CD4-positive, alpha-beta T cell treated with Interleukin-17A for 1 hour (primary cell): ENCODE data around the gene FGD4.

Experiments
- DNase-seq: peaks from one replicate; pipeline ENCODE4 v3.0.0-alpha.2; 2020

Gene FGD4

DNA sequence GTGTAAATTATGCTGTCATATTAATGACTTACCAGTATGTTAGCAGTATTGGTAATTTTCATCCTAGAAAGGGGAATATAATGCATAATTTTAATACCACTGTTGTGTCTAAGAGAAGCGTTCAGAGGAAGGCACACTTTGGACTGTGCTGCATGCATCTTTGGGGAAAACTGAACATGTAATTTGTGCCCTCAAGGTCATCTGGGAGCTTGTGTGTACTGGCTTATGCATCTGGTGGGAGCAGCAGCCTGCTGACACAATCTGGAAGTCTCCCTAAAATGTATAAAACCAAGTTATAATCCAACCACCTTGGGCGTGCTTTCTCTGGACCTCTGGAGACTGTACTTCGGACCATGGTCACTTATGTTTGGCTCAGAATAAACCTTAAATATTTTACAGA is 14.1 kb downstream of the FGD4 start:
- no peak for DNase-seq

DNA sequence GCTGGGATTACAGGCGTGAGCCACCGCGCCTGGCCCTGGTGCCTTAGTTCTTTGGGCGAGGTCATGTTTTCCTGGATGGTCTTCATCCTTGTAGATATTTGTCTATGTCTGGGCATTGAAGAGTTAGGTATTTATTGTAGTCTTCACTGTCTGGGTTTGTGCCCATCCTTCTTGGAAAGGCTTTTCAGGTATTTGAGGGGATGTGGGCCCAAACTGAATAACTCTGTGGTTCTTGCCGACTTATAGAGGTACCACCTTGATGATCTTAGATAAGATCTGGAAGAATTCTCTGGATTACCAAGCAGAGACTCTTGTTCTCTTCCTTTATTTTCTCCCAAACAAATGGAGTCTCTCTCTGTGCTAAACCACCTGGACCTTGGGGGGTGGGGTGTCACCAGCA is 18.9 kb downstream of the FGD4 start:
- DNase-seq = no peak

DNA sequence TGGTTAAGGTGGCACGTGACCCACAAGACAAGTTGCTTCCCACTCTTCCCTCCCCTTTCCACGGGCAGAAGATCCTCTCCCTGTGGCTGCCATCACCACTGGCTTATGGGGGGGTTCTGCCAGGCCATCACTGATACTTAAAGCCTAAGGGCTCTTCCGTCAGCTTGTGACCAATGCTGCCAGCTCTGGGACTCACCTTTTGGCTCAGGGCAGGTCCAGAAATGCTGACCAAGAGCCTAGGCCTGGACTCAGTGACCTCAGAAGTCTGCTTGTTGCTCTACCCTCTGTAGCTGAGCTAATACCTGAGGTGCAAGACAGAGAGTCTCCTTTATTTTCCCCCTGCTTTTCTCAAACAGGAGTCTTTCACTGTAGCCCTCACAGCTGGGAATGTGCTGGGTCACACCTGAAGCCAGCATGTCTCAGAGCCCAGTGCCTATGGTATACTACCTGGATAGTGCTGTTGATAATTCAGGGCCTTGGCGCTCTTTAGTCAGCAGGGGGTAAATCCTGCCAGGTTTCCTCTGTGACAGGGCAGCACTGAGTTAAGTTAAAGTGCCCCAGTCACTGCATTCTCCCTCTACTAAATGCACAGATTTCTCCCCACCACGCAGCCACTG is 19.7 kb downstream of the FGD4 start:
- DNase-seq = no peak

DNA sequence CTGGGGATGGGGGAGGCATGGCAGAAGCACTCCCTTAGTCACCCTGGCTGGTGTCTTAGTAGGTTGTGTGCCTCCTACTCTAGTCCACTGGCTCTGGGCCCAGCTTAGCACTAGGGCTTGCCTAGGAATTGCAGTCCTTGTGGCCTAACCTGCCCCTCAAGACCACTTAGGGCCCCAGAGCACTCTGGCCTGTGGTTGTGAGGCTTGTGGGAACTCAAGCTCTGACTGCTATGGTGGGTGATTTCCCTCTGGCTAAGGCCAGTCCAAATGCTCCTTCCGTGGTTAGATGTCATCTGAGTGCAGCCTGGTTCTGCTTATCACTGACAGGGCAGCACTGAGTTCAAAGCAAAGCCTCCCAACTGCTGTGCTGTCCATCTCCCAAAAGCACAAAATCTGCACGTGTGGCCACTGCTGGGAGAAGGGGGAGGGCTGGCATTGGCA is 20.2 kb downstream of the FGD4 start:
- no peak for DNase-seq

DNA sequence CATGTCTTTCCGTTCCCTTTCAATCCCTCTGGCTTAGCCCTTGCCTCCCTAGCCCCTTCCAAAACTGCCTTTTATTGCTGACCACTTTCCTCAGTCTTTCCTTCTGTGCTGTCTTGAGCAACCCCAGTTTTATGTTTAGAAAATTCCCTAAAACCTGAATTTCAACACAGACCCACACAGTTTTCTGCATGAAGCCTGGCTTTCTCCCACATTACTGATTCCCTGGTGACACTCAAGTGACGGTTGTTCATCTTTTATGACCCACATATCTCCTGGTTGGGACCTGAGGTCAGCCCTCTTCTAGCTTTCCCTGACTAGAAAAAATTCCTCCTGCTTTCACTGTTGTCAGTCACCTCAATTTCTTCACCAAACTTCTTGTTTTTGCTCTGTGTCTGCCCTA is 21.0 kb downstream of the FGD4 start:
- no peak for DNase-seq

DNA sequence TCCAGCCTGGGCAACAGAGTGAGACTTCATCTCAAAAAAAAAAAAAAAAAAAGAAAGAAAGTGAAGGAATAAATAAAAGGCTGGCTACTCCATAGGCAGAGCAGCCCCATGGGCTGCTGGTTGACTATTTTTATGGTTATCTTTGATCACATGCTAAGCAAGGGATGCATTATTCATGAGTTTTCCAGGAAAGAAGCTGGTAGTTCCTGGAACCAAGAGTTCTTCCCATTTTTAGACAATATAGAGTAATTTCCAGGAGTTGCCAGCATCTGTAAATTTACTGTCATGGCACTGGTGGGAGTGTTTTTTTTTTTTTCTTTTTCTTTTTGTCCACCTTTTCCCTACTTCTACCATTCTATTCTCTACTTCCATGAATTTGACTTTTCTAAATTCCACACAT is 24.2 kb downstream of the FGD4 start:
- DNase-seq = no peak

DNA sequence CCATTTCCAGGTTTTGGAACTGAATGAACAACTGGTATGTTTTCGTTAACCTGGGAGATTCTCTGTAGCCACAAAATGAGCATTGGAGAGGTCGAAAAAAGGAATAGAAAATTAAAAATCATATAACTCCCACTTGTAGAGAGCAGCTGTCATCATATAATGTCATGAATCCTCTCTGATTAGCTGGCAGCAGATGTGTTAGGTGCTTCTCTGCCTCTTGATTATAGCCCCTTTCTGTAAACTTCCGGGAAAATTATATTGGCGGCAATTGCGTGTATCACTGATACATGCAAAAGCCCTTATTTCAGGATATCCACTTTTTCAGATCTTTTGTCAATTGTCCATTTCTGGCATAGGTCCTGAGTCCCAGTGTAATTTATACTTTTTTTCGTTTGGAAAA is 31.7 kb downstream of the FGD4 start:
- DNase-seq = no peak

DNA sequence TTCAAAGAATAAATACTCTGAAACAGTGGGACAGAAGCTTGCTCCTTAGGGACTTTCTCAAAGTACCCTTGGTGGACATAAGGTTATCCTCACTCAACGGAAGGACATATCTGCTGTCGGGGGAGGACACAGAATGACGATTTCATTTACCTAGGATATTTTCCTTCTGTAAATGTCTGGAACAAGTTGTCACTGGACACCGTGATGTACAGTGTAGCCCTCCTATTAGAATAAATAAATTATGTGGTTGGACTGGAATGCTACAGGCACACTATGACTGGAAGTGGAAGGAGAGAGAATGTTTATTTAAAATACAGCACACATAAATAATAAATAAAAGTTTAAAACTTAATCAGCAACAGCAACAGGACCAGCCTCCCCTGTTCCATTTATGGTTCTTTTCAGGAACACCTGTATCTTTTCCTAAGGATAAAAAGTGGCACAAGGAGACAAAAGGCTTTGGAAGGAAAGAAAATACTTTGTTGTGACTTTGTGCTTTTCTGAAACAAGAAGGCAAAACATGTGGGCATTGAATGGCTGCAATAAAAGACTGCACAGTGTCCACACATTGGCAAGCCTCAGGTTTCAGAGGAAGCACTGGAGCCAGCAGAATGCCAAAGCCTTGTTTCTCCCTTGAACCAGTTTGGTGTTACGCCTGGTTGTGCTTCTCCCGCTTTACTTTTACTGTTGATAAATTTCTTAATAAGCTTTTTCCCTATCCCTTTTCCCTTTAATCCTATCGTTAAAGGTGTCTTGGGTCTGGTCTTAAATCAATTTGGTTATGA is 36.8 kb downstream of the FGD4 start:
- DNase-seq = no peak

DNA sequence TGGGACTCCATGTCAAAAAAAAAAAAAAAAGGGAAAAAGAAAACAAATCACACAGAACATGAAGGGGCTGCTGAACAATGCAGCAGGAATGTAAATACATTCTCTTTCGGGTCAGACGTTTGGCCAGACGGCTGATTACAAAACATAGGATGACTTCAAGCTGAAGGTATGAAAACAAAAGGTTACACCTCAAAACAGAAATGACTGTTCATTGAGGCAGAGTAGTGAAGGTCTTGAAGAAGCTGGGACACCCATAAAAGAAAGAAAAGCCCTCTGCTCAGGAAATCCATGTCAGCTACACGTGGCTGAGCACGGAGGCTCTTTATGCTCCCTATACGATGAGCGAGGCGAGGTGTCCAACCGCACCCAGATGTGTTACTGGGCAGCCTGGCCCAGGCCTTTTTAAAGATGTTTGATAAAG is 37.7 kb downstream of the FGD4 start:
- no peak for DNase-seq

DNA sequence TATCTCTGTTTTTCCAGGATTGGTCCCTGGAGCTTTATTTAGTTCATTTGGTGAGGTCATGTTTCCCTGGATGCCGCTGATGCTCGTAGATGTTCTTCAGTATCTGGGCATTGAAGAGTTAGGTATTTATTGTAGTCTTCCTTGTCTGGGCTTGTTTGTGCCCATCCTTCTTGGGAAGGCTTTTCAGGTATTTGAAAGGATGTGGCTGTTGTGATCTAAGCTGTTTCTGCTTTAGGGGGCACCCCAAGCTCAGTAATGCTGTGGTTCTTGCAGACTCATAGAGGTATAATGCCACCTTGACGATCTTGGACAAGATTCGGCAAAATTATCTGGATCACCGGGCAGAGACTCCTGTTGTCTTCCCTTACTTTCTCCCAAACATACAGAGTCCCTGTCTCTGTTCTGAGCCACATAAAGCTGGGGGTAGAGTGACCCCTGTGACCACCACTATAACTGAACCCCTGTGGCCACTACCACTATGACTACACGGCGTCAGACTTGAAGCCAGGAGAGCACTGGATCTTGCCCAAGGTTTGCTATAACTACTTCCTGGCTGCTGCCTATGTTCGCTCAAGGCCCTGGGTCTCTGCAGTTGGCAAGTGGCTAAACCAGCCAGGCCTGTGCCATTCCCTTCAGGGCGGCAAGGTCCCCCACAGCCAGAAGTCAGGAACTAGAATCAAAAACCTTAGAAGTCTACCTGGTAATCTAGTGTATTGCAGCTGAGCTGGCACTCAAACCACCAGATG is 40.9 kb downstream of the FGD4 start:
- DNase-seq = no peak

DNA sequence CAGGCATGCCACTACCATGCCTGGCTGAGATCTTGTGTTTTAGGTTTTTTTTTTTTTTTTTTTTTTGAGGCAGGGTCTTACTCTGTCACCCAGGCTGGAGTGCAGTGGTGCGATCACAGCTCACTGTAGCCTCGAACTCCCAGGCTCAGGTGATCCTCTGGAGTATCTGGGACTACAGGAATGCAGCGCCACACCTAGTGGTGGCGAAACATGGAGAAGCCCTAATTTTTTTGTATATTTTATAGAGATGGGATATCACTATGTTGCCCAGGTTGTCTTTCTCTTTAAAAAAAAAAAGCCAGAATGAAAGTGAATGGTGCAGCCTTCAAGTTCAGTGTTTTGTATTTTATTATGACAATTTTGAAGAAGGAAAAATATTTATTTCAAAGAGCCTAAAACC is 44.1 kb downstream of the FGD4 start:
- DNase-seq = no peak

DNA sequence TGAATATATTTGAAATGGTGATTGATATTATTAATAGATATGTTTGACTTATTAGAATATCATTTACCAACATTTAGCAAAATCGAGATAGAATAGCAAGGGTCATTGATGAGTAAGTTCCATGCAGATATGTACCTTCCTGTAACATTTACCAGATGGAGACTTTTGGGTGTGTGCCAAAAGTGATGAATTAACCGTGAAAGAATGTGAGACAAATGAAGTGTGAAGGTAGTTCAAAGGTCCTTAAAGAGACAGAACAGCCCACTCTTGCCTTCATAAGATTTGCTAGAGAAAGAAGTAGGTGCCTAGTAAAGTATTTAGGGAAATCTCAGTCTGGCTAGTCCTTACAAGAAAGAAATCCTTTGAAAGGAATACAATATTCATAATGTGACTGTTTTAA is 45.5 kb downstream of the FGD4 start:
- DNase-seq = no peak

DNA sequence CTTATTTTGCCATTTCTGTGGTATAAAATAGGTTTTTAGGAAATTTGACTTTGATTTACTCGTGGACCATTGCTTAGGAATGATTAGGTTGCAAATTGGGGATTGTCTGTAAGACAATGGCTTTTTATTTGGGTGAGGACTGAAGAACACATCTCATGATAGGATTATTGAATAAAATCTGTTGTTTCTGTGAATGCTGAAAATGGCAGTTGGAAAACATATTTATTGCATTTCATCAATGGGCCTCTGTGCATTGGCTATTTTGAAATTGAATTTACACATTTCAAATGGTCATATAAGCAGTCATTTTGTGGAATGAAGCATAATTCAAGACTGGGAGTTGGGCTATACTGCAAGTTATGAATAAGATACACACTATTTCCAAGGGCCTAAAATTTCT is 46.0 kb downstream of the FGD4 start:
- no peak for DNase-seq

DNA sequence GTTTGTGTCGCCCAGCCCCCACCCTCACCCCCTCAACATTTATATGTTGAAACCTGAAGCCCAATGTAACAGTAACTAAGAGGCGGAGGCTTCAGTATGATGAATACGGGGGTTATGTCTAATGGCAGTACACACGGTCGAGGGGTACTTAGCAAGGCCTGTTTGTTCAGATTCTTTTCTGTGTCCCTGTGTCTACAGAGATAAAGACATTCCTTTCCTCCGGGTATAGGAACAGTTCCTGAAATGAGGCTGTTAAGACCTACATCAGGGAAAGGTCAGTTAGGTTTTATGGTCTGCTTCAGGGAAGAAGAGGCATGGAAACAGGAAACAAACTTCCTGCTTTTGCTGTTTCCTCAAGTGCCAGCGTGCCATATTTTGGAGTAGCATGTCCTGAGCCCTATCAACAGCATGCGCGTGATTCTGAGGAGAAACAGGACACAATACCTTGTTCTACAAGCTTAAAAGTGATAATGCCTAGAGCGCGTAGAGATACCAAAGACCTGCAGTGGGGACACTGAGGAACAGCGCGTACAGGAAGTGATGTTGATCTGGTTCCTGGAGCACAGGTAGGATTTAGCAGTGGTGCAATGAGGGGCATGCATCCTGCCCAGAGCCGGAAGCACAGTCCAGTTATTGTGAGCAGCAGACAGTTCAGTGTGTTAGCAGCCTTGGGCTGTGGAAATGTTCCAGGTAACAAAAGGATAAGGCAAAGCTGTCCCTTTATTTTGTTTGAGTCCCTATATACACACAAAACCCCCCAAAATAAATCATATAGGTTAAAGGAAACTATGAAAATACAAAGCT is 47.2 kb downstream of the FGD4 start:
- no peak for DNase-seq

DNA sequence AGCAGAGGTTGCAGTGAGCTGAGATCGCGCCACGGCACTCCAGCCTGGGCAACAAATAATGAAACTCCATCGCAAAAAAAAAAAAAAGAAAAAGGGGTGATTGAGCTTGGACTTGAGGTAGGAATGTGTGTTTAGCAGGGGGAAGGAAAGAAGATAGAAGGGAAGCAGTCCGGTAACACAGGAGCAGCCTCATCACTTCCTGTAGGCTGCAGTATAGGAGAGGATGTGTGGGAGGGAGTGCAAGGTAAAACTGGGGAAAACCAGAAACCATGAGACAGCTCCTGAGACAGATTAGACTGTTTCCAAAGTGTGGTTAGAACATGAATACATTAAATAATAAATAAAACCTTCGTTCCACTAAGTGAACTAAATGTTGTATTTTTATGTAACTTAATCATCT is 49.2 kb downstream of the FGD4 start:
- DNase-seq = no peak

DNA sequence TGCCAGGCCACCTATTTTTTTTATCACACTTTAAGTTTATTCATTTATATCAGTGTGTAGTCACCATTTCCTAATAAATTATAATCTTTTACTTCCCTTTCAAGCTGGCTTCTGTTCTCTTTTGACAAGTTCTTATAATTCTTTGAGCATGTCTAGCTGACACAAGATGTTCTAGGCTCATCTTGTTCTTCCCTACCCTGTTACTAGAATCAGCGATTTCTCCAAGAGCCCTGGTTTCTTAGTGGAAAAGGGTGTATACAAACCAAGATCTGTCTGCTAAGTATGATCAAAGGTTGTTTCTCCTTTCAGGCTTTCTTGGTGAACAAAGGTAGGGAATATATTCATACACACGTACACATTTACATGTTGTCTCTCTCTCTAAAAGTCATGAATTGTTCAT is 51.0 kb downstream of the FGD4 start:
- no peak for DNase-seq

DNA sequence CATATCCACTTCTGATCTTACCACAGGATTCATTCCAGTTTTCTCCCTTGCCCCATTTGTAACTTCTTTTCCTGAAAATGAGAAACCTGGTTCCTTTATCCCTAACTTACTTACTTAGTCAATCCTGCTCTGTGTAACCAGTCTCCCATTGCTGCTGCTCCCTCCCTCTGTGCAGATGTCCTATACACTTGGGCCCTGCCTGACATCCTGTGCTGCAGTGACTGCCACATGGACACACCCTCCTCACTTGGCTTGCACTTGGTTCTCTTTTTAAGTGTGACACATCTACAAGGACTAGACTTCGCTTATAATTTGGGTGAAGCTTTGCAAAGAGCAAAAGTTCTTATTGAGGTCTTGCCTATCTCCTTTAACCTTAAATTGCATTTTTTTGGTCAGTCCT is 51.4 kb downstream of the FGD4 start:
- DNase-seq = no peak

DNA sequence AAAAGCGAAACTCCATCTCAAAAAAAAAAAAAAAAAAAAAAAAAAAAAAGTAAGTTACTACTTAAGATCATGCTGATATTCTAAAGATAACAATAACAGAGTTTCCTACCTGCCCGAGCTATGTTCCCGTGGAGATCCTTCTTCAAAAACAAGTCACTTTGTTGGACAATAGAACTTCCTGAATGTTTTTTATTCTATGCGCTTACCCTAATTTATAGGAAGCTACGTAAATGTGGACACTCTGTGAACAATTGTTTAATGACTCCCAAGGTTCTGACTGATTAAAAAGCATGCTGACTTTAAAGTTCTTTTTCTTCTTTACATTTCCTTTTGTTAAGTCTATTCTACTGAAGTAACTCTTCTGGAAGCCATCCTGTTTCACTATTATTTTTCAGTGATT is 52.5 kb downstream of the FGD4 start:
- no peak for DNase-seq

DNA sequence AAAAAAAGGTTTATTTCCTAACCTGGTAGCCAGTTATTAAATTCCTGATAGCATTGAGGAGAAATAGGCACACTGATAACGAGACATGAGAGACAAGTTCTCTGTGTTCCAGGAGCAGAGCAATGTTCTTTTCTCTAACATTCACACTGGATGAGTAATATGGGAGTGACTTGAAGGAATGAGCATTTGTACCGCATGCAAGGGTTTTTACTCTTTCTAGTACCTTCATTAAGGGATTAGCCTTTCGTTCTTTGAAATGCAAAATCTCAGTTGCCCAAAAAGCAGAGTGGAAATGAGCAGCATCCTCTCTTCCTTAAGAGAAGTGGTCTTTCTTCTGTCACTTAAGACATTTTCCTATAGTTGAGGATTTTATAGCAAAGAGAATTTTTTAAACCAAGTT is 54.7 kb downstream of the FGD4 start:
- DNase-seq = no peak

DNA sequence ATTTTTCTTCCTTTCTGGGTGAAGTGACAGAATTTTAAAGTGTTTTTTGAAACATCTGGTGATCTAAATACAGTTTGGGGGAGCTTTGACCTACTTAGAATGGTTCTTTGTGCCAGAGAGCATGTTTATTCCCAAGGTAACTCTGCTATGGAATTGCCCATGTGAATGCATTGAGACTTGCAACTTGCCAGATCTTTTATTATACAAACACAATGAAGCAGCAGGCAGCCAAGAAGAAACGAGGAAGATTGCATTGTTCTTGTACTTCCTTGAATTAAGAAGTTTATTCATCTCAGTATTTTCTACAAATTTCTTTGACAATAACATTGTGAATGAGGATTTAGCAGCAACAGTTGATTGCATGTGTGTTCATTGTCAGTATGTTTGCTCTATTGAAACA is 55.5 kb downstream of the FGD4 start:
- no peak for DNase-seq

DNA sequence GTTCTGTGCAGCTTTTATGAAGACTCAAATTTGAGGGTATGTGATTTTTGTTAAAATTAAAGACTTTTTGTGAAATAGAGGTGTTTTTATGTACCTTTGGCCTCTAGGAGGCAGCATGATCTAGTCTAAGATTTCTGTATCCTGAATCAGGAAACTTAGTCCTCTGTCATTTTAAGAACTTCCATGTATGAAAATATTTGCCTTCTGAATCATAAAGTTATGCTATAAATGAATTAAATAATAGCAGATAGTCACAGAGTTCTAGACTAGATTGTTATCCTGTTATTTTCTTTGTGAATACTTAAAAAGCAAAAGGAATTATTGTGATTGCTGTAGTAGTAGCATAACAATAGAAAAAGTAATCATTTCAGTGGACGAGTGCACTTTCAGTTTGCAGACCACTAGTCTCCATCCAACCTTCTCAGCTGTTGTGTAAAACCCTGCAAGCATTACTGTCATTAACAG is 56.3 kb downstream of the FGD4 start:
- peak; percentile 49 for DNase-seq

DNA sequence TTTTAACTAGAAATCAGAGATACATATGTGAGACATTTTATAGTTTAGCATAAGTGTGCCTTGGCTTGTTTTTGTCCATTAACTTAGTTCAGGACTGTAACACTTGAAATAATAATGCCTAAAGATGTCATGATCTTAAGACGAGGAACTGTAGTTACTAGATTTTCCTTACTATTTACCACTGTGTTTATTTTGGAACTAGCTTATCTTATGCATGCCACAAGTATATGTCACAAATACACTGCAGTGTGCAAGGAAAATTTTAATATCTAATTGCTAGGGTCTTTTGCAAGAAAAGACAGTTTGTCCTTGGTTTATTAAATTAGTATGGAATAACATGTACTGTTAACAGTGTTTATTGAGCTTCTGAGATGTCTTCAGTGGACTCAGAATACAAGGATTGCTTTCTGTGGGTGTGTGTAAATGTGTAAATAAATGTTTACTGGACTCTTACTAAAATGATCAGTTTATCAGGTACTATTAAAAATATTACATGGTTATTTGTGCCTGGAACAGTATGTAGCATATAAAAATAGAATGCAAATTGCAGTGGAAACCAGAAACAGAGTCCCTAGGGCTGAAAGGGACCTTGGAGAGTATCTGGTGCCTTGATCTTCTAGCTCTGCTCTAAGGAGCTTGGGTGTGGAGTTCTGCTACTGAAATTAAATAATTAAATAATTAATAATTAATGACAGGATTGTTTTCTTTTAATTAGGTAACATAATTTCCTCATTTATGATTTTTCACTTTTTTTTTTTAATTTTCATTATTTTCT is 58.1 kb downstream of the FGD4 start:
- DNase-seq = no peak
